Esophagus muscularis mucosa (tissue), 4 donors: Measurements from ENCODE around the gene PHKB. TPM values are rescaled to one million over a fixed set of nuclear protein-coding genes. Genes with fewer than 3 reads are reported as not detected.

Experiments used
- DNase-seq: peaks from one replicate; pipeline ENCODE4 v3.0.0-alpha.2; 2017; ENCODE audit errors: extremely low spot score
- H3K27ac ChIP-seq, 4 donors: fragments of 200-600 bp; sonication (generic); replicated peaks in 1 of 4; 1 replicate in 3 of 4; 2 replicates in 1 of 4; pipeline ENCODE4 v1.5.1; 2016 to 2019; ENCODE audit warnings: mild to moderate bottlenecking in 1 of 4
- H3K27me3 ChIP-seq, 4 donors: fragments of 200-600 bp; sonication (generic); one replicate each; pipeline versions ENCODE4 v1.5.1 to v1.6.0; 2016 to 2019
- H3K36me3 ChIP-seq, 4 donors: fragments of 200-600 bp; sonication (generic); one replicate each; pipeline ENCODE4 v1.5.1; 2016 to 2019
- H3K4me1 ChIP-seq, 4 donors: fragments of 200-600 bp; sonication (generic); one replicate each; pipeline ENCODE4 v1.5.1; 2016 to 2019
- H3K4me3 ChIP-seq, 4 donors: fragments of 200-600 bp; sonication (generic); 1 replicate in 2 of 4; 2 replicates in 2 of 4; pipeline ENCODE4 v1.5.1; 2016 to 2019; ENCODE audit warnings: mild to moderate bottlenecking in 4 of 4, moderate library complexity in 1 of 4
- H3K9me3 ChIP-seq, 4 donors: fragments of 200-600 bp; sonication (generic); 1 replicate in 3 of 4; 2 replicates in 1 of 4; pipeline ENCODE4 v1.5.1; 2016 to 2019
- EP300 ChIP-seq: sonication (generic); formaldehyde crosslinking; IDR thresholded peaks from one replicate; pipeline ENCODE4 v1.6.1; 2017; ENCODE audit warnings: antibody characterized with exemption
- POLR2A ChIP-seq: fragments of 450-650 bp; IDR thresholded peaks from one replicate; pipeline ENCODE4 v1.6.1; 2017; ENCODE audit warnings: antibody characterized with exemption, moderate library complexity, mild to moderate bottlenecking, low read depth
- POLR2AphosphoS5 ChIP-seq, 2 donors: sonication (generic); formaldehyde crosslinking; IDR thresholded peaks; one replicate each; pipeline ENCODE4 v1.6.1; 2017; ENCODE audit warnings: antibody characterized with exemption in 2 of 2
- WGBS: methylation state at CpG from one replicate; pipeline ENCODE4 v1.1.5; 2018; 5-methylcytosine and 5-hydroxymethylcytosine counted together
- intact Hi-C: fragments of 100-400 bp; cut with DNase I; formaldehyde crosslinking; loops from one replicate; pipeline ENCODE4 v1.15.1; 2023
- total RNA-seq, 4 donors: library from RNA; depleted of rRNA; stranded (reverse); fragments of >200 nt; gene quantifications; one replicate each; pipeline versions ENCODE4 v1.1.0 to v1.2.1, GENCODE V29; 2016
- TF ChIP-seq, protein P1 (sequence below), 3 experiments: fragments of 200-600 bp in 2 of 3; fragments of 450-650 bp in 1 of 3; sonication (generic) in 2 of 3; IDR thresholded peaks; one replicate each; pipeline ENCODE4 v1.5.1; 2017 to 2019; ENCODE audit warnings: antibody characterized with exemption in 3 of 3, mild to moderate bottlenecking in 2 of 3, moderate library complexity in 1 of 3

Gene PHKB
- total RNA-seq, 4 donors from 2014 or later = 39.4 to 60.6 (median 46.5) TPM

DNA sequence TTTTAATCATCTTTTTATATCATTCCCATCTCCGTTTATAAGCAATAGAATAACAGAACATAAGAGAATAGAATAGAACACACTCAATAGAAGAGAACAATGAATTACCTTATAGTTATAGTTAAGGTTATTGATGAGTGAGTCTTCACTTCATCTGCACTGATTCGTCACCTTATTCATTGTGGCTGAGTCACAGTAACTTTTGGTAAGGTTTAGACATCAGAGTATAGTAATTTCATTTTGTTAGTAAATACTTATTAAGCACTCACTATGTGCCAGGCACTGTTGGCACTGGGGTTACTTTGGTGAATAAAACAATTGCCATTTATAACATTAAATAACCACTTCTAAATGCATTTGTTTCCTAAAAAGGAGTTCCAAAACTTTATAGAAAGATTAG, 22.5 kb downstream of the PHKB start:
- Histone ChIP-seq H3K4me3 (no peak overlapping the region), H3K36me3 (peaks cover 0 to 4% (median 0%) of the 10 kb centered on the region in 4 donors), H3K4me1 (peaks cover 7 to 27% (median 12%) of the 10 kb centered on the region in 4 donors), H3K27ac (no peak overlapping the region), H3K9me3 (no peaks in the 10 kb centered on the region), H3K27me3 (no peaks in the 10 kb centered on the region)
- WGBS = 91% methylated on average over 2 of the region's 2 CpGs
- intact Hi-C loops = no loop called here
- no peak for DNase-seq
- no peak for TF ChIP-seq POLR2A
- TF ChIP-seq POLR2AphosphoS5 (IDR thresholded peaks at IDR 0.05) = no peak
- TF ChIP-seq, protein P1, sequence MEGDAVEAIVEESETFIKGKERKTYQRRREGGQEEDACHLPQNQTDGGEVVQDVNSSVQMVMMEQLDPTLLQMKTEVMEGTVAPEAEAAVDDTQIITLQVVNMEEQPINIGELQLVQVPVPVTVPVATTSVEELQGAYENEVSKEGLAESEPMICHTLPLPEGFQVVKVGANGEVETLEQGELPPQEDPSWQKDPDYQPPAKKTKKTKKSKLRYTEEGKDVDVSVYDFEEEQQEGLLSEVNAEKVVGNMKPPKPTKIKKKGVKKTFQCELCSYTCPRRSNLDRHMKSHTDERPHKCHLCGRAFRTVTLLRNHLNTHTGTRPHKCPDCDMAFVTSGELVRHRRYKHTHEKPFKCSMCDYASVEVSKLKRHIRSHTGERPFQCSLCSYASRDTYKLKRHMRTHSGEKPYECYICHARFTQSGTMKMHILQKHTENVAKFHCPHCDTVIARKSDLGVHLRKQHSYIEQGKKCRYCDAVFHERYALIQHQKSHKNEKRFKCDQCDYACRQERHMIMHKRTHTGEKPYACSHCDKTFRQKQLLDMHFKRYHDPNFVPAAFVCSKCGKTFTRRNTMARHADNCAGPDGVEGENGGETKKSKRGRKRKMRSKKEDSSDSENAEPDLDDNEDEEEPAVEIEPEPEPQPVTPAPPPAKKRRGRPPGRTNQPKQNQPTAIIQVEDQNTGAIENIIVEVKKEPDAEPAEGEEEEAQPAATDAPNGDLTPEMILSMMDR (IDR thresholded peaks at IDR 0.05) = no peak
- TF ChIP-seq EP300 = no peak

DNA sequence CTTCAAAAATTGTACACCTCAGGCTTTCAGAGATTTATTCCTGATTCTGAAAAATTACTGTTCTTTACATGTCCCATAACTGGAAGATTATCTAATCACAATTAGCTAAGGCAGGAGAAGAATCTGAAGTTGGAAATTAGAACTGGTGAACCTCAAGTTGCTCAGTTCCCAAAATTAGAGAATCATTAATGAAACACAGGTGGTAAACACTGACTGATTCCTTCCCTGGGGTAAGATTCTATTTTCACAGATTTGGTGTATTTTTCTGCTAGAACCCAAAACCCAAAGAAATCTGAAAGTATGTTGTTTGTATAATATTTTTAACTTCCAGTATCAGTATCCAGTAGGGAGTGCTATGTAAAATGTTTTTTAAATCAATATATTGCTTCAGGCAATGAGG, 25.7 kb downstream of the PHKB start:
- Histone ChIP-seq H3K9me3 (peaks cover 0 to 11% (median 0%) of the 10 kb centered on the region in 4 donors), H3K4me1 (peaks cover under 1 to 15% (median 4%) of the 10 kb centered on the region in 4 donors), H3K4me3 (no peak overlapping the region), H3K36me3 (peaks cover 0 to 4% (median 0%) of the 10 kb centered on the region in 4 donors), H3K27ac (no peak overlapping the region), H3K27me3 (no peaks in the 10 kb centered on the region)
- intact Hi-C loops = no loop called here
- no peak for TF ChIP-seq EP300
- no peak for TF ChIP-seq POLR2AphosphoS5 (IDR thresholded peaks at IDR 0.05)
- TF ChIP-seq POLR2A = no peak
- TF ChIP-seq, protein P1 (IDR thresholded peaks at IDR 0.05) = no peak
- no peak for DNase-seq

DNA sequence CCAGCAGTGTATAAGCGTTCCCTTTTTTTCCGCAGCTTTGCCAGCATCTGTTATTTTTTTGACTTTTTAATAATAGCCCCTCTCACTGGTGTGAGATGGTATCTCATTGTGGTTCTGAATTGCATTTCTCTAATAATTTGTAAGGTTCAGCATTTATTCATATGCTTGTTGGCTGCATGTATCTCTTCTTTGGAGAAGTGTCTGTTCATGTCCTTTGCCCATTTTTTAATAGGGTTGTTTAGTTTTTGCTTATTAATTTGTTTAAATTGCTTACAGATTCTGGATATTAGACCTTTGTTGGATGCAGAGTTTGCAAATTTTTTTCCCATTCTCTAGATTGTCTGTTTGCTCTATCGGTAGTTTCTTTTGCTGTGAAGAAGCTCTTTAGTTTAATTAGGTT, 26.9 kb downstream of the PHKB start:
- 100% methylated on average over 3 of the region's 3 CpGs for WGBS
- TF ChIP-seq POLR2AphosphoS5 (IDR thresholded peaks at IDR 0.05) (no peak), EP300 (no peak), POLR2A (no peak)
- TF ChIP-seq, protein P1 (IDR thresholded peaks at IDR 0.05) = no peak
- Histone ChIP-seq H3K4me3 (no peak overlapping the region), H3K27ac (no peak overlapping the region), H3K4me1 (peaks cover 10 to 27% (median 16%) of the 10 kb centered on the region in 4 donors), H3K36me3 (peaks cover 0 to 4% (median 0%) of the 10 kb centered on the region in 4 donors), H3K9me3 (peaks cover 0 to 11% (median 0%) of the 10 kb centered on the region in 4 donors), H3K27me3 (no peaks in the 10 kb centered on the region)
- DNase-seq = no peak
- intact Hi-C loops = no loop called here

DNA sequence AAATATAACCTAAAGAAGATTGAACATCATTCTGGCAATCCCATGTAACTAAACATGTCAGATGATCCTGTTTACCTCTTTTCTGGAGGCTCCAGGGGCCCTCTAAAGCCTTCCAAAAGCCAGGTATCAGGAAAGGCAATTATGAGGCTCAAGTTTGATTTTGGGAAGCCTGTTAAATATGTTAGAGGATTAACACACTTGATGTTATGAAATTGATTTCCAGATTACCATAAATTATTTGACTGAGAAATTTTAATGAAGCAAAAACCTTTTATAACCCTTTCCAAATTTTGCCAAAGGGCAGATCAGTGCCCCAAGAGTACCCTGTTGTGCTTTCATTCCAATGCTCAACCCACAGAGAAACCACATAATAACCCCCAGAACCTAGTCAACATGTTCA, 29.3 kb downstream of the PHKB start:
- Histone ChIP-seq H3K27me3 (no peaks in the 10 kb centered on the region), H3K36me3 (peaks cover 0 to 4% (median 0%) of the 10 kb centered on the region in 4 donors), H3K4me3 (no peak overlapping the region), H3K9me3 (peaks cover 0 to 11% (median 0%) of the 10 kb centered on the region in 4 donors), H3K4me1 (peaks cover 20 to 34% (median 29%) of the 10 kb centered on the region in 4 donors), H3K27ac (no peak overlapping the region)
- DNase-seq = no peak
- intact Hi-C loops = no loop called here
- TF ChIP-seq EP300 (no peak), POLR2AphosphoS5 (IDR thresholded peaks at IDR 0.05) (no peak), POLR2A (no peak)
- TF ChIP-seq, protein P1 (IDR thresholded peaks at IDR 0.05) = no peak

DNA sequence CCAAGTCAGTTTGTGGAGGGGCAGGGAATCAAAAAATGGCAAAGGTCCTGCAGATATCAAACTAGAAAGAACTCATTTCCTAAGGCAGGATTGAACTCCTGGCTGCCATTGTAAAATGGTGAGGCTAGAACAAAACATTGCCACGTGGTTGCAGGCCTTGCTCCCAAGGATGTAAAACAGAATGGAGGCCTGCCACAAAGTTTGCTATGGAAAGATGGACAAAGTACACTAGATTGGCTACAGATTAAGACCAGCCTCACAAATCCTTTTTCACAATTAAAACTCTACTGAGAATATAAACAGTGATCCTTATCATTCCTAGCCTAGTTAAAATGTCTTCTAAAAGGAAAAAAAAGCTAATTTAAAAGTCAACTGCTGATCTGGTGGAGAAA, 30.9 kb downstream of the PHKB start:
- Histone ChIP-seq H3K4me3 (no peak overlapping the region), H3K27ac (peak overlapping the region; percentile 64 to 71 (median 66)), H3K36me3 (peaks cover 0 to 4% (median 0%) of the 10 kb centered on the region in 4 donors), H3K27me3 (no peaks in the 10 kb centered on the region), H3K9me3 (peaks cover 0 to 11% (median 0%) of the 10 kb centered on the region in 4 donors), H3K4me1 (peaks cover 20 to 31% (median 28%) of the 10 kb centered on the region in 4 donors)
- intact Hi-C loops = no loop called here
- 50% methylated on average over 1 of the region's 1 CpG for WGBS
- DNase-seq = no peak
- TF ChIP-seq, protein P1 (IDR thresholded peaks at IDR 0.05) = no peak
- TF ChIP-seq POLR2A (no peak), POLR2AphosphoS5 (IDR thresholded peaks at IDR 0.05) (no peak), EP300 (no peak)
